H9 (cell line): Measurements from ENCODE around the gene NUBPL. TPM values are rescaled to one million over a fixed set of nuclear protein-coding genes. Genes with fewer than 3 reads are reported as not detected.

ENCODE experiments used
- DNase-seq: peaks from one replicate; pipeline ENCODE4 v3.0.0-alpha.2; 2017
- H2AFZ ChIP-seq: one replicate; pipeline ENCODE4 v1.6.1; 2013; ENCODE audit warnings: mild to moderate bottlenecking, low read length, control low read depth, moderate library complexity
- H2AK5ac ChIP-seq: 2 replicates; pipeline ENCODE4 v1.6.1; 2013; ENCODE audit warnings: low read length, control low read depth, mixed read lengths; ENCODE audit not compliant: insufficient read length
- H2BK120ac ChIP-seq: one replicate; pipeline ENCODE4 v1.6.1; 2013; ENCODE audit warnings: low read depth, mild to moderate bottlenecking, low read length, control low read depth, inconsistent platforms; ENCODE audit not compliant: poor library complexity, severe bottlenecking
- H2BK12ac ChIP-seq: 2 replicates; pipeline ENCODE4 v1.6.1; 2013; ENCODE audit warnings: low read length, control low read depth, mixed read lengths, low read depth; ENCODE audit not compliant: insufficient read length
- H2BK15ac ChIP-seq: 2 replicates; pipeline ENCODE4 v1.6.1; 2013; ENCODE audit warnings: low read depth, low read length, control low read depth
- H2BK20ac ChIP-seq: one replicate; pipeline ENCODE4 v1.6.1; 2013; ENCODE audit warnings: low read depth, mild to moderate bottlenecking, low read length, control low read depth, inconsistent platforms; ENCODE audit not compliant: poor library complexity, severe bottlenecking
- H2BK5ac ChIP-seq: 2 replicates; pipeline ENCODE4 v1.6.1; 2013; ENCODE audit warnings: low read length, control low read depth, mixed read lengths; ENCODE audit not compliant: insufficient read length
- H3K14ac ChIP-seq: 2 replicates; pipeline ENCODE4 v1.6.1; 2013; ENCODE audit warnings: low read length, control low read depth; ENCODE audit not compliant: insufficient read depth
- H3K18ac ChIP-seq: 2 replicates; pipeline ENCODE4 v1.6.1; 2013; ENCODE audit warnings: low read depth, mild to moderate bottlenecking, mixed read lengths, low read length, control low read depth; ENCODE audit not compliant: insufficient read length
- H3K23ac ChIP-seq: 2 replicates; pipeline ENCODE4 v1.6.1; 2013; ENCODE audit warnings: low read length, control low read depth, mixed read lengths, low read depth; ENCODE audit not compliant: insufficient read length
- H3K23me2 ChIP-seq: 2 replicates; pipeline ENCODE4 v1.6.1; 2013; ENCODE audit warnings: low read depth, mild to moderate bottlenecking, mixed read lengths, low read length, control low read depth; ENCODE audit not compliant: insufficient read length, poor library complexity, severe bottlenecking
- H3K27ac ChIP-seq: 2 replicates; pipeline ENCODE4 v1.5.1; 2013; ENCODE audit warnings: low read length, control low read depth, mixed read lengths, low read depth; ENCODE audit not compliant: insufficient read length
- H3K27me3 ChIP-seq: 2 replicates; pipeline ENCODE4 v1.6.1; 2013; ENCODE audit warnings: low read length, control low read depth, inconsistent platforms; ENCODE audit not compliant: insufficient read depth
- H3K4ac ChIP-seq: 2 replicates; pipeline ENCODE4 v1.6.1; 2013; ENCODE audit warnings: low read depth, mild to moderate bottlenecking, control low read depth, inconsistent platforms, low read length, moderate library complexity
- H3K4me1 ChIP-seq: 2 replicates; pipeline ENCODE4 v1.6.1; 2013; ENCODE audit warnings: low read length, control low read depth, inconsistent platforms; ENCODE audit not compliant: insufficient read depth
- H3K4me2 ChIP-seq: 2 replicates; pipeline ENCODE4 v1.6.1; 2013; ENCODE audit warnings: low read length, control low read depth, mixed read lengths; ENCODE audit not compliant: insufficient read length, insufficient read depth
- H3K56ac ChIP-seq: 2 replicates; pipeline ENCODE4 v1.6.1; 2013; ENCODE audit warnings: low read depth, mild to moderate bottlenecking, mixed read lengths, low read length, control low read depth; ENCODE audit not compliant: insufficient read length
- H3K79me1 ChIP-seq: 2 replicates; pipeline ENCODE4 v1.6.1; 2013; ENCODE audit warnings: low read depth, mild to moderate bottlenecking, moderate library complexity, low read length, control low read depth, inconsistent platforms; ENCODE audit not compliant: insufficient read depth, poor library complexity, severe bottlenecking
- H3K79me2 ChIP-seq: 2 replicates; pipeline ENCODE4 v1.6.1; 2013; ENCODE audit warnings: low read length, control low read depth, inconsistent platforms; ENCODE audit not compliant: insufficient read depth
- H3K9ac ChIP-seq: 2 replicates; pipeline ENCODE4 v1.6.1; 2013; ENCODE audit warnings: low read length, control low read depth, mixed read lengths; ENCODE audit not compliant: insufficient read length; ENCODE audit errors: extremely low read depth
- H3K9me3 ChIP-seq: one replicate; pipeline ENCODE4 v1.6.1; 2013; ENCODE audit warnings: low read depth, low read length, inconsistent platforms; ENCODE audit not compliant: control insufficient read depth
- H3T11ph ChIP-seq: one replicate; pipeline ENCODE4 v1.6.1; 2013; ENCODE audit warnings: mild to moderate bottlenecking, low read length, control low read depth, inconsistent platforms
- H4K20me1 ChIP-seq: one replicate; pipeline ENCODE4 v1.6.1; 2013; ENCODE audit not compliant: control insufficient read depth, insufficient read length, insufficient read depth
- H4K5ac ChIP-seq: 2 replicates; pipeline ENCODE4 v1.6.1; 2013; ENCODE audit warnings: low read depth, mild to moderate bottlenecking, mixed read lengths, low read length, control low read depth; ENCODE audit not compliant: insufficient read length
- H4K8ac ChIP-seq: replicated peaks from 2 replicates; pipeline ENCODE4 v1.6.1; 2013; ENCODE audit warnings: low read length, control low read depth, mixed read lengths, low read depth; ENCODE audit not compliant: insufficient read length
- H4K91ac ChIP-seq: 2 replicates; pipeline ENCODE4 v1.6.1; 2013; ENCODE audit warnings: low read depth, mild to moderate bottlenecking, moderate library complexity, mixed read lengths, low read length, control low read depth; ENCODE audit not compliant: insufficient read length
- H3K27ac Mint-ChIP-seq, 3 experiments: 2 replicates in 2 of 3; 3 replicates in 1 of 3; pipeline ENCODE4 v1.8.0; 2020 to 2021; ENCODE audit warnings: mixed read lengths in 3 of 3, mild to moderate bottlenecking in 1 of 3, moderate library complexity in 1 of 3
- H3K27me3 Mint-ChIP-seq: 2 replicates; pipeline ENCODE4 v1.8.0; 2021; ENCODE audit warnings: low read depth, mild to moderate bottlenecking, moderate library complexity, mixed read lengths
- H3K36me3 Mint-ChIP-seq, 3 experiments: 2 replicates in 2 of 3; 3 replicates in 1 of 3; pipeline ENCODE4 v1.8.0; 2020 to 2021; ENCODE audit warnings: low read depth in 3 of 3, mixed read lengths in 3 of 3; ENCODE audit not compliant: insufficient read depth in 1 of 3
- H3K4me1 Mint-ChIP-seq, 2 experiments: 2 replicates each; pipeline ENCODE4 v1.8.0; 2020; ENCODE audit warnings: mixed read lengths in 2 of 2
- H3K4me3 Mint-ChIP-seq, 2 experiments: 2 replicates in 1 of 2; 3 replicates in 1 of 2; pipeline ENCODE4 v1.8.0; 2020 to 2021; ENCODE audit warnings: mild to moderate bottlenecking in 2 of 2, mixed read lengths in 2 of 2, moderate library complexity in 1 of 2
- H3K9me3 Mint-ChIP-seq, 2 experiments: 2 replicates in 1 of 2; 3 replicates in 1 of 2; pipeline ENCODE4 v1.8.0; 2020; ENCODE audit warnings: mild to moderate bottlenecking in 2 of 2, mixed read lengths in 2 of 2, moderate library complexity in 1 of 2
- CTCF ChIP-seq: fragments of 200-600 bp; sonication (generic); conservative IDR thresholded peaks from 3 replicates; pipeline ENCODE4 v1.8.0; 2021; ENCODE audit warnings: antibody characterized with exemption, mild to moderate bottlenecking
- WGBS: extraction: QIAGEN DNeasy Blood & Tissue Kit; methylation state at CpG from one replicate; pipeline ENCODE4 v1.1.7; 2013; ENCODE audit warnings: missing lambda C conversion rate, low lambda C conversion rate, mixed read lengths; ENCODE audit not compliant: insufficient read length; ENCODE audit errors: extremely low coverage; 5-methylcytosine and 5-hydroxymethylcytosine counted together
- total RNA-seq: library from RNA; stranded (reverse); gene quantifications from 2 replicates; pipeline ENCODE4 v1.2.1, GENCODE V29; 2021

Gene NUBPL
- total RNA-seq, 1 experiment from 2014 or later: 14.8 TPM

GRCh38 chr14:31611778-31612433, 50.7 kb downstream of the NUBPL start:
- Histone ChIP-seq H3K4ac (no peak overlapping the region), H3K14ac (no peak overlapping the region), H3K9me3 (no peaks in the 10 kb centered on the region), H3K4me2 (no peak overlapping the region), H4K91ac (no peak overlapping the region), H3K27ac (no peak overlapping the region), H4K8ac (no peak overlapping the region), H2AK5ac (no peak overlapping the region), H4K5ac (no peak overlapping the region), H3T11ph (no peak overlapping the region), H3K23me2 (no peaks in the 10 kb centered on the region), H3K4me1 (no peaks in the 10 kb centered on the region), H2AFZ (no peak overlapping the region), H2BK20ac (no peak overlapping the region), H2BK5ac (no peak overlapping the region), H3K56ac (no peak overlapping the region), H2BK15ac (no peak overlapping the region), H3K79me2 (no peaks in the 10 kb centered on the region), H2BK120ac (no peak overlapping the region), H3K18ac (no peak overlapping the region), H3K23ac (no peak overlapping the region), H2BK12ac (no peak overlapping the region), H4K20me1 (no peaks in the 10 kb centered on the region), H3K9ac (no peak overlapping the region), H3K27me3 (no peaks in the 10 kb centered on the region), H3K79me1 (no peaks in the 10 kb centered on the region)
- peaks cover 14 to 38% of the 10 kb centered on the region in 2 experiments for H3K9me3 Mint-ChIP-seq
- no CpG with 5 or more reads among the region's 3 CpGs for WGBS
- H3K36me3 Mint-ChIP-seq: peaks cover 0 to 22% (median 5%) of the 10 kb centered on the region in 3 experiments; a peak in 5 of 7 replicates
- H3K27me3 Mint-ChIP-seq: no peaks in the 10 kb centered on the region
- no peaks in the 10 kb centered on the region for H3K4me1 Mint-ChIP-seq
- DNase-seq: no peak
- H3K27ac Mint-ChIP-seq: no peak overlapping the region
- no peak for TF ChIP-seq CTCF
- no peak overlapping the region for H3K4me3 Mint-ChIP-seq
